ENCODE data around the gene ARRB1.

ARRB1 gene

DNA sequence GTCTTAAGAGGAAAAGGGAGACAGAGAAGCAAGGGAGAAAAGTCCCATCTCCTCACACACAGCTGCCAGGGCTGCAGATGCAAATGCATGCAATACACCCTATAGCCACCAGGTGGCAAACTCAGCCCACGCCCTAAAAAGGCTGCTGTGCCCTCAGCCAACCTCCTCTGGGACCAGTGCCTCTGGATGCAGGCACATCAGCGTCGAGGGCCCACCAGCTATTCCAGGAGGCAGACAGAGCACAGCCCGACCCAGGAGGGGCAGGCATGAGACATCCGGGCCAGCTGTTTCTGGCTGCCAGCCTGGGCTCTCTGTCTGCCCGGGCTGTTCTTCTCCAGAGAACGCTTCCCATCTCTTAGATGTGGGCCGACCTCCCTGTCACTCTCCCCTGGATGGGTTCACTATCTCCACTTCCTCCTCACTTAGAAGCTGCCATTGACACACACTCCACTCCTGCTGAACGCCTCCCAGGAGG, 71.2 kb downstream of the ARRB1 start:
- no peak overlapping the region for H3K27ac ChIP-seq
- peak; percentile 92 for TF ChIP-seq CTCF (conservative IDR thresholded peaks at IDR 0.05; ENCODE audit: low read depth)
- POLR2A ChIA-PET (ENCODE audit: low non-redundant PET), result no interaction called here
- CTCF ChIA-PET, result interaction anchor here (0.5 to 3.6 kb wide), 20 partner anchors 8 to 1157 kb away, joined by 3 to 36 read pairs (median 4); no protein-coding TSS in a partner anchor
- peak; percentile 77 for DNase-seq (ENCODE audit: low spot score)

DNA sequence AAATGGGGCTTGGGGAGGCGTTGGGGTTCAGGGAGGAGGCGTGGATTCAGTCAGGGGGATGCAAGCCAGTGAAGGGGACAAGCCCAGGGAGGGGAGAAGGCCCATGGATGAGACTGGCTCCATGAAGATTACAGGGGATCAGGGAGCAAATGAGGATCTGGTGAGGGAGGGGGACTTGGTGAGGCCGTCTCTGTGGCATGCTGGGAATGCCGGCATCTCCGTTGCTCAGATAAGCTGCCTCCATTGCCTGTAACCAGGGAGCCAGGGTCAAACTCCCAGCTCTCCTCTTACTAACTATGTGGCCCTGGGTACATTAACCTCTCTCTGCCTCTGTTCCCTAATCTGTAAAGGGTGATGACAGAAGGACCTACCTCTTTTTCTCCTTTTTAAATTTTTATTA, 72.2 kb downstream of the ARRB1 start:
- no peak for DNase-seq (ENCODE audit: low spot score)
- ChIA-PET POLR2A (ENCODE audit: low non-redundant PET) (no interaction called here), CTCF (interaction anchor here (0.6 to 3.6 kb wide), 8 partner anchors 8 to 468 kb away, joined by 3 to 36 read pairs (median 4); no protein-coding TSS in a partner anchor)
- no peak overlapping the region for H3K27ac ChIP-seq
- TF ChIP-seq CTCF (conservative IDR thresholded peaks at IDR 0.05; ENCODE audit: low read depth), result no peak

DNA sequence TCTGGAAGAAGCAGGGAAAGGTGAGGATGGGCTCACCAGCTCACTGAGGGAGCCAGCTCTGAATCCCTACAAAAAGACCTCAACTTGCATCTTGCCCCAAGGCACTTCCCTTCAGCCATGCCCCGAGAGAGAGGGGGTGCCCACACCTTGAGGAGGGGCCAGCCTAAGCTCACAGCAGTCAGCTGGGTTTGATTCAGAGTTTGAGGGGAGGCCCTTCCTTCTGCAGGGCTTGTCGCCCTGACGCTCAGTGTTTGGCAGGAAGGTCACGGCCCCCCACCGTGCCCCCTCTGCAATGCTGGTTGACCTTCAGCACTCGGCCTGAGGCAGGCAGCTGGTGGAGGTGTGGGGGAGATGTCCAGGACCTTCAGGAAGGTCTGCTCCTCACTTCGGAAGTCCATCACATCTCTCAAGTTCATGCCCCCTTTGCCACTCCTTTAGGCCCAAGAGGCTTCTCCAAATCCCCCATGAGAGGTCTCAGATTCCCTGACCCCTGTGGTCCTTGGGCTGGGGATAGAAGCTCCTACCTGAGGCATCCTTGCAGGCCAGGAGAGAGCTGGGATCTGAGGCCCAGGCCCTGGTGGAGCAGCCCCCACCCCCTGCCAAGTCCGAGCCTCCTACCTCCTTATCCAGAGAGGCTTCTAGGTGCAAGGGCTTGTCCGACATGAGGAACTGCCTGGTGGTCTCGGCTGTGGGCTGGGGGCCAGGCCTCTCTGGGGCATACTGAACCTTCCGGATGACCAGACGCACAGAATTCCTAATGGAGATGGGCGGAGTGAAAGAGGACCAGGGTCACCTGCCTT, 73.3 kb downstream of the ARRB1 start:
- H3K27ac ChIP-seq, result no peak overlapping the region
- ChIA-PET POLR2A (ENCODE audit: low non-redundant PET) (no interaction called here), CTCF (interaction anchor here (1.0 kb wide), 1 partner anchor 106 kb away, joined by 3 read pairs; no protein-coding TSS in a partner anchor)
- no peak for TF ChIP-seq CTCF (conservative IDR thresholded peaks at IDR 0.05; ENCODE audit: low read depth)
- DNase-seq (ENCODE audit: low spot score), result no peak

GRCh38 chr11:75277211-75277805, 74.2 kb downstream of the ARRB1 start:
- POLR2A ChIA-PET (ENCODE audit: low non-redundant PET), result no interaction called here
- no peak for TF ChIP-seq CTCF (conservative IDR thresholded peaks at IDR 0.05; ENCODE audit: low read depth)

GRCh38 chr11:75276686-75277085, 74.8 kb downstream of the ARRB1 start:
- POLR2A ChIA-PET (ENCODE audit: low non-redundant PET), result no interaction called here
- no peak for TF ChIP-seq CTCF (conservative IDR thresholded peaks at IDR 0.05; ENCODE audit: low read depth)
- no peak overlapping the region for H3K27ac ChIP-seq
- CTCF ChIA-PET, result interaction anchor here (0.6 kb wide), 1 partner anchor 109 kb away, joined by 3 read pairs; no protein-coding TSS in a partner anchor
- DNase-seq (ENCODE audit: low spot score), result no peak

More at GRCh38 chr11:75277211-75277805, 74.2 kb downstream of the ARRB1 start:
- CTCF ChIA-PET, result interaction anchor here (0.6 kb wide), 1 partner anchor 108 kb away, joined by 3 read pairs; no protein-coding TSS in a partner anchor
- DNase-seq (ENCODE audit: low spot score), result no peak
- no peak overlapping the region for H3K27ac ChIP-seq

DNA sequence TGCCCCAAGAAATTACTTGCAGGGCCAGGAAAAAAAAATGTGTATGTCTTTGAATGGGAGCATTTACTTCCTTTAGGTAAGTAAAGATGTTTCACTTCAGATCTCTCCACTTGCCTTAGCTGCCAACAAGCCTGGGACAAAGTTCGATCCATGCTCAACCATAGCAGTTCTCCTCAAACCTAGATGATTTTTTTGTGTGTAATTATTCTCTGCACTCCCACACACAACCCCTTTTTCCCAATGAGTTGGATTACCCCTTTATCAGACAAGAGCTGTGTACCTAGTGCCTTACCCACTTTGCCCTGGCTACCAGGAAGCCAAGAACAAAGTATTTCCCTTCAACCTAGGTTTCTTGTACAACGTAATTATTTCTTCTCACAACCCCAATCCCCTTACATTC, 75.3 kb downstream of the ARRB1 start:
- POLR2A ChIA-PET (ENCODE audit: low non-redundant PET), result no interaction called here
- no peak for TF ChIP-seq CTCF (conservative IDR thresholded peaks at IDR 0.05; ENCODE audit: low read depth)
- CTCF ChIA-PET, result no interaction called here
- no peak overlapping the region for H3K27ac ChIP-seq
- DNase-seq (ENCODE audit: low spot score), result no peak
